ENCODE data around the gene COL26A1.
A peak's percentile ranks its signal among the peaks of the same experiment; 100 is the strongest.
"Not testable (repeated sequence)": the region's sequence is repeated elsewhere in the genome, so short reads cannot be mapped to it uniquely, and the experiment has no call there.

Gene COL26A1

GRCh38 chr7:101402835-101403234 lies 40.2 kb downstream of the COL26A1 start:
- no peak for DNase-seq

GRCh38 chr7:101405474-101406067 lies 42.9 kb downstream of the COL26A1 start:
- DNase-seq, result no peak

GRCh38 chr7:101410743-101411507 lies 48.2 kb downstream of the COL26A1 start:
- DNase-seq, result peak; percentile 53

- DNase-seq, result no peak
These were observed 48.8 kb downstream of the COL26A1 start for GRCh38 chr7:101411508-101411874.

- no peak for DNase-seq
These were observed 50.3 kb downstream of the COL26A1 start for GRCh38 chr7:101412976-101413375.

- DNase-seq, result no peak
These were observed 56.0 kb downstream of the COL26A1 start for GRCh38 chr7:101418694-101419093.

- no peak for DNase-seq
These were observed 57.2 kb downstream of the COL26A1 start for GRCh38 chr7:101419831-101420230.

- no peak for DNase-seq
These were observed 57.8 kb downstream of the COL26A1 start for GRCh38 chr7:101420436-101420835.

- DNase-seq, result no peak
These were observed 59.9 kb downstream of the COL26A1 start for GRCh38 chr7:101422356-101423195.

GRCh38 chr7:101426303-101427011 lies 63.8 kb downstream of the COL26A1 start:
- DNase-seq, result no peak

- no peak for DNase-seq
These were observed 65.6 kb downstream of the COL26A1 start for GRCh38 chr7:101428093-101428866.

GRCh38 chr7:101432316-101432715 lies 69.6 kb downstream of the COL26A1 start:
- no peak for DNase-seq

- no peak for DNase-seq
These were observed 71.0 kb downstream of the COL26A1 start for GRCh38 chr7:101433688-101434087.

- DNase-seq, result not testable (repeated sequence)
These were observed 71.5 kb downstream of the COL26A1 start for GRCh38 chr7:101434155-101434554.

GRCh38 chr7:101435461-101436220 lies 73.0 kb downstream of the COL26A1 start:
- no peak for DNase-seq

- DNase-seq, result no peak
These were observed 73.6 kb downstream of the COL26A1 start for GRCh38 chr7:101436221-101436735.

- DNase-seq, result no peak
These were observed 74.3 kb downstream of the COL26A1 start for GRCh38 chr7:101436857-101437576.

- no peak for DNase-seq
These were observed 79.2 kb downstream of the COL26A1 start for GRCh38 chr7:101441890-101442289.

GRCh38 chr7:101442426-101443070 lies 79.9 kb downstream of the COL26A1 start:
- no peak for DNase-seq

- DNase-seq, result no peak
These were observed 87.4 kb downstream of the COL26A1 start for GRCh38 chr7:101450064-101450463.

All from CD4-positive, alpha-beta T cell treated with Interleukin-17A for 4 hours (primary cell).